GM19351 (cell line): ENCODE measurements around the gene ISL2.

ENCODE experiments used
- ATAC-seq: cut with Tn5 transposase; IDR thresholded peaks from one replicate; pipeline ENCODE4 v1.9.1; 2021; ENCODE audit warnings: mild to moderate bottlenecking, moderate library complexity; ENCODE audit not compliant: unreplicated experiment

The ISL2 gene

DNA sequence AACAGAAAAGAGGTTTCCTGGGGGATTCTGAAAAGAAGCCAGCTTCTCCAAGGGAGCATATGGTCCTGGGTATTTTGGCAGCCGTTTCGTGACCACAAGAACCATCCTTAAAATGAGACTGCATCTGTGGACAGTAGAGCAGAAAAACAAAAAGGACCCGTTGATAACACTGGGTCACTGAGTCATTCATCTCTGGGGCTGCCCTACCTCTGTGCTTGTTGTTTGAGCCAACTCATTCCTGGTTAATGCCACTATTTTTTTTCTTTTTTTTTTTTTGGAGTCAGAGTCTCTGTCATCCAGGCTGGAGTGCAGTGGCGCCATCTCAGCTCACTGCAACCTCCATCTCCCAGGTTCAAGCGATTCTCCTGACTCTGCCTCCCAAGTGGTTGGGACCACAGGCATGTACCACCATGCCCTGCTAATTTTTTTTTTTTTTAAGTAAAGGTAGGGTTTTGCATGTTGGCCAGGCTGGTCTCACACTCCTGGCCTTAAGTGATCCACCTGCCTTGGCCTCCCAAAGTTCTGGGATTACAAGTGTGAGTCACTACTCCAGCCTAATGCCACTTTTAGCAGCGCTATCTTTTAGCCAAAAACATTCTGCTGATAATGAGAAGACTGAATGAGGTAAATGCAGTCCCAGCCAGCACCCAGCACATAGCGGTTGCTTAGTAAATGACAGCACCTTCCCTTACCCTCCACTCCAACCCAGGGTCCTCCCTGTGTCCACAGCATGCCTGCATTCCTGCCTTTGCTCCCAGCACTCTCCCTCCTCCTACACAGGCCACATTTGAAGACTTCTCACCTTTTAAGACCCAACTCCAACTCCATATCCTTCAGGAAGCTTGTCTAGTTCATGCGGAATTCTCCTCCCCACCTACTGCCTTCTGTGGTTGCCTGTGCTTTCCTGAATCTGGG, 9.1 kb upstream of the ISL2 start:
- no peak for ATAC-seq

DNA sequence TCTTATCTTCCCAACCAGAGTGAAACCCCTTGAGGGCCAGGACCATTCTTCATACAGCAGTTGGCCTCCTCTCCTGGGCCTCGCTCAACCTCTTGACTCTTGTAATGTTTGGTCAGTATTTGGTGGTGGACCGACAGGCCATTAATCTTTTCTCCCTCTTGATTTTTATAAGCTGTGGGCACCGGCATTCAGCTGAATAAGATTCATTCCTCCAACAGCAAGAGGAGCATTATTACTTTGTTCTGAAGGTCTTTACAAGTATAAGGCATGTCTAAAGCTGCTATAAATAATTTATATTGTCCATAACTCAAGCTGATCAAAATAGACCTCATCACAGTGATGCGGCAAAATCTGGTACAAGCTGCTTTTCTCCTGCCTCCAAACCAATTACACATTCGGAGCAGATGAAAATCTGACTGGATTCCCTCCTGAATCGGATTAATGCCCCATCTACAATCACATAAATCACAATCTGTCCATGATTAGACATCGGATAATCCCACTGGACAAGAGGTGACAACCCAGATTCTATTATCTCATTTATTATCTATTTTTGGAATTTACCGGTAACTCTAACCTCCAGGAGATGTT, 8.4 kb upstream of the ISL2 start:
- ATAC-seq = no peak

DNA sequence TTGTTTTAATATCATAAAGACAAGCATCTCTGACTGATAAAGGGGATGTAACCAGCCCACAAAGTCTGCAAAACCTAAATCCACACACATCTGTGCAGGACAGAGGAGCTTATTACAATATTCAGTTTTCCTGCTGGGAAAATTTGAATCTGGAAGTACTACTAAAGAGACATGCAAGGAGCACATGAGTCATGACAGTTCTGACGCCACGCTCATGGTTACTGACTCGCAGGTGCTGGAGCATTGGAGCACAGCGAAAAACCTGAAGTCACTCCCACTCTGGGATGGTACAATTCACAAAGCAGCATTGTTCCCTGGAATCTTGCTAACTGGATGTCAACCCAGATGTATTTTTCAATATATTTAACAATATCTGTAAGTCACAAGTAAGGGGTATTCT, 7.6 kb upstream of the ISL2 start:
- ATAC-seq = no peak

DNA sequence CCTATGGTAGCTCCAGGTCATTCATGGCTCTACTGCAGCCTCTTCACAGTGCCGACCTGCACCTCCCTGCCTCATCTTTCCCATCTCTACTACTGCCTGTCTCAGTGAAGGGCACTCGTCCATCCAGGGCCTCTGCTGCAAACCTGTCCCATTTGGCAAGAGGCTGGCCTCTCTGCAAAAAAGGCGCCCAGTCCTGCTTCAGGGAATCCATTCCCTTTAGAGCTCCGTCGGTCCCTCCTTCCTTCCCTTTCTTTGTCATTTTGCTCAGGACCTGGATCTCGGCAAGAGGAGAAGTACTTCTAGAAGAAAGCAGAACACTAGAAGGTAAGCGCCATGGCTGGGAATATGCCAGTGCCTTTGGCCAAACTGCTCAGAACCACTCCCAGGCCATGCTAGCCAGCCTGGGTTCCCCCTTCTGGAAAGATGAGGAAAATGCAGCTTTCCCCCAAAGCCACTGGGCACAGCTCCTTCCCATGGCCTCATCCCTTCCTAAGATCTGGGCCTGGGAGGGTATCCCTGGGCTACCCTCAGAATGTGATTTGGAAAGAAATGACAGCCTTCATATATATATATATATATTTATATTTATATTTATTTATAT, 6.4 kb upstream of the ISL2 start:
- no peak for ATAC-seq

DNA sequence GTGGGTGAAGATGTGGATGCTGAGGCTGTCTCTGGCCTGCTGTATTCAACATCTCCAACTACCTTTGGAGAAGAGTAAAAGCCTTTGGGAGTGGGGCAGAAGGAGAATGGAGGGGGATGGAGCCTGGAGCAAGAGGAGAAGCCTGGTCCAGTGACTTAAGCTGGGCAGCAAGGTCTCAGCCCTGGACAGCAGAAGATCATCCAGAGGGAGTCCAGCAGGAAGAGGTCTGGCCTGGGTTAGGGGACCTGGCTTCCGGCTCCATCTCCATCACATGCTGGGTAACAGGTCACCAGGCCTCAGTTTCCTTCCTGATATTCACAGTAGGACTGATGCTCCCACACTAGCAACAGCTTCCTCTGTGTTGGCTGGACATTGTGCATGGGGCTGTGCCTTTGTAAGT, 3.8 kb upstream of the ISL2 start:
- no peak for ATAC-seq

DNA sequence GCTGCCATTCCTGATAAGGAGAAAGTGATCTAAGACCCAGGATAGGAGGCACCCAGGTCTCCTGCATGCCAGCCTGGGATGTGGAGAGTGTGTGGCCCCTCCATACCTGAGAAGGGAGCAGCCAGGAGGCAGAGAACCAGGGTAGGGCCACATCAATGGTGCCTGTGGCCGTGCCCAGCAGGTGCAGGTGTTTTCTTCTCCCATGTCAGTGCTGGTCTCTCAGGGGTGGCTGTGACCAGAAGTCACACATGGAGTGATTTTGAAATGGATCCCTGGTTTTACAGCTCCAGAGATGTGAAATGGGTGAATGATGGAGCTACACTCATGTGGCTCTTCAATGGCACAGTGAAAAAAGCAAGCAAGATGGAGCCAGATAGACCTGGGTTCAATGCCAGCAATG, 3.3 kb upstream of the ISL2 start:
- no peak for ATAC-seq

DNA sequence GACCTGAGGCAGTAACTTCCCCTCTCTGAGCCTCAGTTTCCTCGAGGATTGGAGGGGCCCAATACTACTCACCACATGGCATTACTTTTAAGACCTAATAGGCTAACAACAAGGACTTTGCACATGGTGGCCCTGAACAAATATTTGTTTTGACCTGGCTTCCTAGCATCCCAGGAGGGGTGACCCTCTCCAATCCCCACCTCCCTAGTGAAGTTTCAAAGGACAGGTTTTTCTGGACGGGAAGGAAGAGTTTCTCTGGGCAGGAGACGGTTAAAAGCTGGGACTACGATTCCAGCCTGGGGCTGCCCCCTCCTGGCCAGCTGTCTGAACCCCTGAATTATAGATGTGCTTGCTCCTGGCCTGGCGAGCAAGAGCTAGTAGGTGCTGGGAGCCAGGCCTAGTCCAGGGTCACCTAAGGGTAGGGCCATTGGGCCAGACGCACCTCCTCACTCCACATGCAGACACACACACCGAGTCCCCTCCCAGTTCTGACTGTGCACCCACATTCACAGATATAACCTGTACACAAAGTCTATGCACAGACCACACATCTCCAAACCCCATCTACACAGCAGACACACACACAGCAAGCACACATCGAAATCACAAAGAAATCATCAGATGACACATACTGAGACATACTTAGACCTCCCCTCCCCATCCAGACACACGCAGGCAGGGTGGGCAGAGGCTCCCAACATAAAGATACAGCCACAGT, 2.7 kb upstream of the ISL2 start:
- ATAC-seq = no peak

DNA sequence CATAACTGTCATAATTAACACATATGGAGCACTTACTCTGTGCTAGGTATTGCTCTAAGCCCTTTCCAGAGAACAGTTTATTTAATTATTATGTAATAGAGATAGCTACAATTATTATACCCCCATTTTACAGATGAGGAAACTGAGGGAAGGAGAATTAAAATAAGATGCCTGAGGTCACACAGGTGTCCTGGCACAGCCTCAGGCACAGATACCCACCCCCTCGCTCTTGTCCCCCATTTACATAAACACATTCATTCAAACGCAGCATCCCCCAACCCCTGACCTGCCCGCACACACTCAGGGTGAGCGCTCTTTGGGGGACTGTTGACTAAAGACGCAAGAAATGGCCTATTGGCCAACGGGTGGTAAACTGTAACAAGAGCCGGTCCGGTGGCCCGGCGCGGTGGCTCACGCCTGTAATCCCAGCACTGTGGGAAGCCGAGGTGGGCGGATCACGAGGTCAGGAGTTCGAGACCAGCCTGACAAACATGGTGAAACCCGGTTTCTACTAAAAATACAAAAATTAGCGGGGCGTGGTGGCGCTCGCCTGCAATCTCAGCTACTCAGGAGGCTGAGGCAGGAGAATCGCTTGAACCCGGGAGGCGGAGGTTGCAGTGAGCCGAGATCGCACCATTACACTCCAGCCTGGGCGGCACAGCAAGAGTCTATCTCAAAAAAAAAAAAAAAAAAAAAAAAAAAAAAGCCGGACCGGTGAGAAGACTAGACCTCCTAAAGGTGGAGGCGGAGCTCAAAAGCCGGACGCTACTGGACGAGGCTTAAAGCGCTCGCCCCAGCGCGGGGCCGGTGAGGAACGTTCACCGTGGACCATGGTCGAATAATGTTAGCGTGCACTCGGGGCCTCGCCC, 1.9 kb upstream of the ISL2 start:
- ATAC-seq = no peak

DNA sequence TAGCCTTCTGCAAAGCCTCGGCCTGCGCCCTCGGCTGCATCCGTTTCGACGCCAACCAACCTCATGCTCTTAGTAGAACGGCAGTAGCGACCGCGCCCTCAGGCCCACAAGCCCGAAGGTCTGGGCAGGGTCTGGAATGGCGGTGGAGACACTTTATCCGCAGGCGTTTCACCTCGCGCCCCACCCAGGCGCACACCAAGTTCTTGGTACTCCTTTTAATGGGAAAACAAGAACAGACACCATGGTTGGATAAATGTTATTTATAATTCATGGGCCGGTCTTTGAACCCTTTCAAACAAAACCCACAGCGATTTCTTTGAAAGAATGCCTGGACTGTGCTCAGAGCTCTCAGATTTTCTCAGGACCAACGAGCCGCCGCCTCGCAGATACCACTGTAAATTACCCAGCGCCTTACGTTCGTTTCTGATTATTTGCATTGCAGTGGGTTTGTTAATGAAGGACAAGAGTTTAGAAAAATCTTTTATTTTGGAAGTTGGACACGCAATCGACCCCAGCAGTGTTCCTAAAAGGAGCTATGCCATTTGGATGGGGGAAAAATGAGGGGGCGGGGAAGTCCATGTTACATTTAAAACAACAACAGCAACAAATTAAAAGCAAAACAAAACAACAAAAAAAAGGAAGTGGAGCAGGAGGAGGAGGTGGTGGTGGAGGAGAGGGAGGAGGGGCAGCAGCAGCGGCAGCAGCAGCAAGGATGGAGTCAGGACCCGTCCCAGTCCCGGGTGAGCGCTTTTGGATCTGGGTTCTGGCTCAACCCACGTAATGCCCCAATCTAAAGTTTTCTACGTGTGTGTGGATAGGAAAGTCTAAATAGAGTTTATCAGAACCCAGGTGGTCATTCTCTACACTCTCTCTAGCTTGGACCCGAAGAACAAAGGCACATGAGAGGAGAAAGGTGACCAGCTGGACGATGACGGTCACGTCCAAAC, 993 bp upstream of the ISL2 start:
- no peak for ATAC-seq

DNA sequence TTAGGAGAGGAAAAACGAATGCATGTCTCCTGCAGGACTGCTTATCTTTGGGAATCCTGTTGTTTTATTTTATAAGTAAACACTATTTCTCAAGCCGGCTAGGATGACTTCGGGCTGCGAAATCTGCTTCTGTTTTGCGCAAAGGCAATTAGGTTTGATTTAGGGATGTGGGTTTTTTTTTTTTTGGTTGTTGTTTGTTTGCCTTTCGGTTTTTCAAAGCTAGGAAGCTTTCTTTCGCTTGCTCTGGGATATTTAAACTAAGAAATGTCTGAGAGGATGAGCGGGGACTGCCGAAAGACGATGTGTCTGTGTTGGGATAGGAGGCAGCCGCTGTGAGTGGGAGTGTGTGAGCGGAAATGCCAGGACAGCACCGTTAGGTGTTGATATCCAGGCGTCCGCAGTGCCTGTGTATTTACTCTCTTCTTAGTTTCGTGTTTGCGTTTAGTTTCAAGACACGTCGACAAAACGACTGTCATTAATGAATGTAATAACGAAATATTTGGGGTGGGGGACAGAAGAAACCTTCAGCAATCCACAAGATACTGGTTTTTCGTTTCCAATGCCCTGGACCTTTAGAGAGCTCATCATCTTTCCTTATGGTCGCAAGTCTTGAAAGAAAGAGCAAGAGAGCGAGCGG, 604 bp downstream of the ISL2 start:
- no peak for ATAC-seq

DNA sequence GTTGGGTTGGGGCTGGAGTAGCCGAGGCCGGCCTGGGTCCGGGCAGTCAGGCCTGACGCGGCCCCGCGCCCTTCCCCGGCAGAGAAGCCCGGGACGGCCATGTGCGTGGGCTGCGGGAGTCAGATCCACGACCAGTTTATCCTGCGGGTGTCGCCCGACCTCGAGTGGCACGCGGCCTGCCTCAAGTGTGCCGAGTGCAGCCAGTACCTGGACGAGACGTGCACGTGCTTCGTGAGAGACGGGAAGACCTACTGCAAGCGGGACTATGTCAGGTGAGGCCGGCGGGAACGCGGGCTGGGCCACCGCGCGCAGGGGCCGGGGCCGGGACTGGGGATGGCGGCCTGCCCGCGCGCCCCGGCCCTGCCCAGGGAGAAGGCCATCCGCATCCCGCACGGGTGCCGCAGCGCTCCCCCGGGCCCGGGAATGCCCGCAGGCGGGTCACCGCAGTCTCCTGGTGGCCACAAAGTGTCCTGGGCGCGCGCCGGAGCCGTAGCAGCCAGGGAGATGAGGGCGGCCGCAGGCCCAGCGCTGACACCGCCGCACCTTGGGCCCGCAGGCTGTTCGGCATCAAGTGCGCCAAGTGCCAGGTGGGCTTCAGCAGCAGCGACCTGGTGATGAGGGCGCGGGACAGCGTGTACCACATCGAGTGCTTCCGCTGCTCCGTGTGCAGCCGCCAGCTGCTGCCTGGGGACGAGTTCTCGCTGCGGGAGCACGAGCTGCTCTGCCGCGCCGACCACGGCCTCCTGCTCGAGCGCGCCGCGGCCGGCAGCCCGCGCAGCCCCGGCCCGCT, 1.3 kb downstream of the ISL2 start:
- ATAC-seq = no peak

DNA sequence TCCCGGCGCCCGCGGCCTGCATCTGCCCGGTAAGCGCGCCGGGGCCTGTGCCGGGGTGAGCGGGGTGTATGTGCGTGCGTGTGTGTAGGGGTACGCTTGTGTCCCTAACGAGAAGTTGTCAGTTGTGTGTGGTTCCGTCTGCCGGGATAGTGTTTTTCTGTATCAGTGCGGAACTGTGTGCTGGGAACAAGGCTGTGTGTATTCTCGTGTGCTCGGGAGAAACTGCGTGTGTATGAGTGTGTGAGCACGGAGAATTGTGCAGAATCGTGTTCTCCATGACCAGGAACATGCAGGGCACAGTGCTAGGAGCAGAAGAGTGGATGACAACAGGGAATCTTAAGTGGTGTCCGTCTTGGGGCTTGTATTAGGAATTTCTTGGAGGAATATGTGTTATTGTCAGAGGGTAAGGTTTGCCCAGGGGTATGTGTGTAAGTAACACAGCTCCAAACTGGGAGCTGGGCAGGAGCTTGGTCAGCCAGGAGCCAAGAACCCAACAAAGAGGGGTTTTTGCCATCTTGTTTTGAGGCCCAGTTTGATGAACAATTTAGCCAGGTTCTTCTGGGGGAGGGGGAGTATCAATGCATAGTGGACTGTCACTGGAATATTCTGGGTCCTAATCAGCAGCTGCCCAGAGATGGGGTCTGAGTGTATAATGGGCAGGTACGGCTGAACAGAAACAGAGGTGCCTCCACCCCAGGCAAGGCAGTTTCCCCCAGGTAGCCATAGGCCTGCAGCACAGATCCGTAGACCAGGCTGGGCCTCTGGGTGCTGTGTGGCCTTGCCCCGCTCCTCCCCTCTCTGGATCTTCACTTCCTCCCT, 2.1 kb downstream of the ISL2 start:
- ATAC-seq = no peak

DNA sequence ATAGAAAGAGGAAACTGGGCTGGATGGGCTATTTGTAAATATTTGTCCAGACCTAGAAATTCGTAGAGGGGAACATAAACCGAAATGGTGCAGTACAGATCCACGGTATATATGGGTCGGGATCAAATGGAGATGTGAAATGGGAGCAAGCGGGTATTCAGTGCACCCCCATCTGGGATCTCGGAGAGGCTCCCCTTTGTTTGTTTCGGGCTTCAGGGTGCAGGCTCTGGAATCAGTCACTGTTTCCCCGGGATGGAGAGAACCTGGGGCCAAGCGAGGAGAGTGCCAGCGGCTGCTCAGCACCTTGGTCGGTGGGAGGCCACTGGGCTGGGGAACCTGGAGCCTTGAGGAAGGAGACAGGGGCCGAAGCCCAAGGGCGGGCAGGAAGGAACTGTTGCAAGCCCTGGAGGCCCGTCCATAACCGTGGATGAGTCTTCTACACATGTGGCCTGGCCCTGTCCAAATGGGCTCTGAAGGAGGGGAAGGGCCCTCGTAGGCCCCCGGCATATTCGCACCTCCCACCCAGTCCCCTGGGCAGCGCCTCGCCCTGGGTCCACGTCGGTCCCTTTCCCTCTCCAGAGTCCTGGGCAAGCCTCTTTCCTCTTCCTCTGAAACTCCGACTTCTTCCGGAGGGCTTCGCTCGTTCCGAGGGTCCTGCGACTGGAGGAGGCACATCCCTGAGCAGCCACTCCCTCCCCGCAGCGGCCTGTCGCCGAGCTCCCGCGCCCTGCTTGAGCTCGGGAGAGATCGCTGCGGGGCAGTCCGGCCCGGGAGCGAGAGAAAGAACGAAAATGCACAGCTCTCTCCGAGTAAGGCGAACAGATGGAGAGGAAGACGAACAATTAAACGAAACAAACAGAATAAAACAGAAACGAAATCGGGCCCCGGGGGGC, 3.0 kb downstream of the ISL2 start:
- no peak for ATAC-seq

DNA sequence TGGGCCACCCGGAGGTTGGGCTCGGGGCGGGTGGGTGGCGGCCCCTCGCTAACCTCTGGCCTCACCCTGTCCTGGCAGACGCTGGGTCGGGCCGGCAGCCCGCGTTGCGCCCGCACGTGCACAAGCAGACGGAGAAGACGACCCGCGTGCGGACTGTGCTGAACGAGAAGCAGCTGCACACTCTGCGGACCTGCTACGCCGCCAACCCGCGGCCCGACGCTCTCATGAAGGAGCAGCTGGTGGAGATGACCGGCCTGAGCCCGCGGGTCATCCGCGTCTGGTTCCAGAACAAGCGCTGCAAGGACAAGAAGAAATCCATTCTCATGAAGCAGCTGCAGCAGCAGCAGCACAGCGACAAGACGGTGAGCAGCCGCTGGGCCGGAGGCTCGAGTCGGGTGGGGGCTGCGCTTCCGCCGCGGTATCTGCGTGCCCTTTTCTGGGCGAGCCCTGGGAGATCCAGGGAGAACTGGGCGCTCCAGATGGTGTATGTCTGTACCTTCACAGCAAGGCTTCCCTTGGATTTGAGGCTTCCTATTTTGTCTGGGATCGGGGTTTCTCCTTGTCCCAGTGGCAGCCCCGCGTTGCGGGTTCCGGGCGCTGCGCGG, 3.7 kb downstream of the ISL2 start:
- no peak for ATAC-seq

DNA sequence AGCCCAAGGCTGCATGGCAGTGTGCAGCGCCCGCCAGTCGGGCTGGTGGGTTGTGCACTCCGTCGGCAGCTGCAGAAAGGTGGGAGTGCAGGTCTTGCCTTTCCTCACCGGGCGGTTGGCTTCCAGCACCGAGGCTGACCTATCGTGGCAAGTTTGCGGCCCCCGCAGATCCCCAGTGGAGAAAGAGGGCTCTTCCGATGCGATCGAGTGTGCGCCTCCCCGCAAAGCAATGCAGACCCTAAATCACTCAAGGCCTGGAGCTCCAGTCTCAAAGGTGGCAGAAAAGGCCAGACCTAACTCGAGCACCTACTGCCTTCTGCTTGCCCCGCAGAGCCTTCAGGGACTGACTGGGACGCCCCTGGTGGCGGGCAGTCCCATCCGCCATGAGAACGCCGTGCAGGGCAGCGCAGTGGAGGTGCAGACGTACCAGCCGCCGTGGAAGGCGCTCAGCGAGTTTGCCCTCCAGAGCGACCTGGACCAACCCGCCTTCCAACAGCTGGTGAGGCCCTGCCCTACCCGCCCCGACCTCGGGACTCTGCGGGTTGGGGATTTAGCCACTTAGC, 4.3 kb downstream of the ISL2 start:
- ATAC-seq = no peak
